GM23338 (cell line): ENCODE results near the gene TASP1. TPM values are rescaled to one million over a fixed set of nuclear protein-coding genes. Genes with fewer than 3 reads are reported as not detected.

Experiments
- ATAC-seq: fragments of 200-7000 bp; cut with Tn5 transposase; 3 replicates; pipeline ENCODE4 v1.9.1; 2020
- DNase-seq: peaks from one replicate; pipeline ENCODE4 v3.0.0-alpha.2; 2015; ENCODE audit warnings: low spot score
- H2AFZ ChIP-seq: fragments of 200-600 bp; sonication (generic); 2 replicates; pipeline ENCODE4 v1.8.0; 2016; ENCODE audit warnings: antibody characterized with exemption, mild to moderate bottlenecking, moderate library complexity
- H3F3A ChIP-seq: fragments of 200-600 bp; sonication (generic); replicated peaks from 2 replicates; pipeline ENCODE4 v1.8.0; 2017; ENCODE audit warnings: antibody characterized with exemption, mixed run types, low read depth
- H3K27ac ChIP-seq: fragments of 200-600 bp; sonication (generic); 2 replicates; pipeline ENCODE4 v1.6.1; 2016; ENCODE audit warnings: low read depth
- H3K27me3 ChIP-seq: fragments of 200-600 bp; sonication (generic); 2 replicates; pipeline ENCODE4 v1.8.0; 2016; ENCODE audit warnings: mild to moderate bottlenecking, mixed run types, moderate library complexity; ENCODE audit not compliant: insufficient read depth
- H3K36me3 ChIP-seq: fragments of 200-600 bp; sonication (generic); 2 replicates; pipeline ENCODE4 v1.8.0; 2016; ENCODE audit warnings: mild to moderate bottlenecking; ENCODE audit not compliant: insufficient read depth
- H3K4me1 ChIP-seq: fragments of 200-600 bp; sonication (generic); 2 replicates; pipeline ENCODE4 v1.8.0; 2016; ENCODE audit warnings: mild to moderate bottlenecking, moderate library complexity; ENCODE audit not compliant: insufficient read depth
- H3K4me2 ChIP-seq: fragments of 200-600 bp; sonication (generic); 2 replicates; pipeline ENCODE4 v1.7.1; 2017; ENCODE audit warnings: mixed run types
- H3K4me3 ChIP-seq: fragments of 200-600 bp; sonication (generic); 2 replicates; pipeline ENCODE4 v1.6.1; 2016; ENCODE audit warnings: mixed run types
- H3K79me2 ChIP-seq: fragments of 200-600 bp; sonication (generic); replicated peaks from 2 replicates; pipeline ENCODE4 v1.8.0; 2017; ENCODE audit warnings: mild to moderate bottlenecking; ENCODE audit not compliant: insufficient read depth
- H3K9me2 ChIP-seq: fragments of 200-600 bp; sonication (generic); 2 replicates; pipeline ENCODE4 v1.8.0; 2017; ENCODE audit not compliant: insufficient read depth
- H4K20me1 ChIP-seq: fragments of 200-600 bp; sonication (generic); replicated peaks from 2 replicates; pipeline ENCODE4 v1.8.0; 2017; ENCODE audit warnings: mild to moderate bottlenecking; ENCODE audit not compliant: insufficient read depth
- H3K27ac Mint-ChIP-seq: 2 replicates; pipeline ENCODE4 v1.8.0; 2020; ENCODE audit warnings: inconsistent platforms, mild to moderate bottlenecking, moderate library complexity, mixed read lengths
- H3K27me3 Mint-ChIP-seq: 3 replicates; pipeline ENCODE4 v1.8.0; 2022; ENCODE audit warnings: low read depth, mild to moderate bottlenecking, moderate library complexity, mixed read lengths, inconsistent platforms; ENCODE audit not compliant: insufficient read depth, poor library complexity
- H3K36me3 Mint-ChIP-seq: 3 replicates; pipeline ENCODE4 v1.8.0; 2021; ENCODE audit warnings: low read depth, mild to moderate bottlenecking, inconsistent platforms, moderate library complexity, mixed read lengths
- H3K4me1 Mint-ChIP-seq: 3 replicates; pipeline ENCODE4 v1.8.0; 2020; ENCODE audit warnings: mild to moderate bottlenecking, inconsistent platforms, mixed read lengths
- H3K4me3 Mint-ChIP-seq: 3 replicates; pipeline ENCODE4 v1.8.0; 2021; ENCODE audit warnings: moderate library complexity, mild to moderate bottlenecking, inconsistent platforms, mixed read lengths
- H3K9me3 Mint-ChIP-seq: 3 replicates; pipeline ENCODE4 v1.8.0; 2020; ENCODE audit warnings: moderate library complexity, mild to moderate bottlenecking, inconsistent platforms, mixed read lengths
- CREB1 ChIP-seq: fragments of 250-450 bp; sonication (Bioruptor Pico); IDR thresholded peaks from 2 replicates; pipeline ENCODE4 v1.5.0; 2020; ENCODE audit warnings: low read depth, mild to moderate bottlenecking, moderate library complexity
- EZH2 ChIP-seq: fragments of 200-600 bp; sonication (generic); IDR thresholded peaks from one replicate; pipeline ENCODE4 v1.8.0; 2017; ENCODE audit warnings: antibody characterized with exemption, mild to moderate bottlenecking, low read depth; ENCODE audit not compliant: unreplicated experiment
- EZH2phosphoT487 ChIP-seq: fragments of 200-600 bp; sonication (generic); IDR thresholded peaks from one replicate; pipeline ENCODE4 v1.8.1; 2018; ENCODE audit warnings: antibody characterized with exemption; ENCODE audit not compliant: unreplicated experiment
- JUNB ChIP-seq: IDR thresholded peaks from one replicate; pipeline ENCODE4 v1.6.1; 2016; ENCODE audit warnings: antibody characterized with exemption; ENCODE audit not compliant: unreplicated experiment
- NANOG ChIP-seq: IDR thresholded peaks from 2 replicates; pipeline ENCODE4 v1.6.1; 2016; ENCODE audit warnings: antibody characterized with exemption, borderline replicate concordance
- POLR2AphosphoS5 ChIP-seq: IDR thresholded peaks from 2 replicates; pipeline ENCODE4 v1.6.1; 2016; ENCODE audit warnings: antibody characterized with exemption, low read depth
- STAT1 ChIP-seq: IDR thresholded peaks from one replicate; pipeline ENCODE4 v1.6.1; 2016; ENCODE audit warnings: antibody characterized with exemption; ENCODE audit not compliant: unreplicated experiment
- ZNF114 ChIP-seq: fragments of 250-450 bp; sonication (Bioruptor Pico); IDR thresholded peaks from 2 replicates; pipeline ENCODE4 v1.5.0; 2020; ENCODE audit warnings: mild to moderate bottlenecking, moderate library complexity
- ZNF331 ChIP-seq: fragments of 250-450 bp; sonication (Bioruptor Pico); IDR thresholded peaks from 2 replicates; pipeline ENCODE4 v1.5.0; 2020; ENCODE audit warnings: low read depth, mild to moderate bottlenecking, moderate library complexity
- polyA plus RNA-seq: library from polyadenylated mRNA; unstranded; fragments of >200 nt; fragmentation: Nextera tagmentation; extraction: Ambion mirVana; gene quantifications from 2 replicates; pipeline ENCODE4 v1.2.1, GENCODE V29; 2016
- total RNA-seq: library from RNA; depleted of rRNA; stranded (reverse); fragments of >200 nt; shearing (Covaris generic); gene quantifications from 2 replicates; pipeline ENCODE4 v1.2.3, GENCODE V29; 2014
- TF ChIP-seq, protein P1 (sequence below): fragments of 250-450 bp; sonication (Bioruptor Pico); IDR thresholded peaks from 2 replicates; pipeline ENCODE4 v1.5.0; 2020; ENCODE audit warnings: mild to moderate bottlenecking, moderate library complexity
- TF ChIP-seq, protein P2 (sequence below), 2 experiments: fragments of 200-600 bp in 1 of 2; sonication (generic) in 1 of 2; conservative IDR thresholded peaks; 2 replicates each; pipeline versions ENCODE4 v1.5.1 to v1.6.1; 2016 to 2017; ENCODE audit warnings: antibody characterized with exemption in 2 of 2, low read depth in 2 of 2, mild to moderate bottlenecking in 2 of 2, moderate library complexity in 1 of 2
- TF ChIP-seq, protein P3 (sequence below): IDR thresholded peaks from one replicate; pipeline ENCODE4 v1.6.1; 2018; ENCODE audit warnings: antibody characterized with exemption; ENCODE audit not compliant: unreplicated experiment
- TF ChIP-seq, protein P4 (sequence below): IDR thresholded peaks from 2 replicates; pipeline ENCODE4 v1.6.1; 2016; ENCODE audit warnings: antibody characterized with exemption

The TASP1 gene
- total and polyA plus RNA-seq, 2 experiments from 2014 or later: 9.7 to 9.8 TPM

DNA sequence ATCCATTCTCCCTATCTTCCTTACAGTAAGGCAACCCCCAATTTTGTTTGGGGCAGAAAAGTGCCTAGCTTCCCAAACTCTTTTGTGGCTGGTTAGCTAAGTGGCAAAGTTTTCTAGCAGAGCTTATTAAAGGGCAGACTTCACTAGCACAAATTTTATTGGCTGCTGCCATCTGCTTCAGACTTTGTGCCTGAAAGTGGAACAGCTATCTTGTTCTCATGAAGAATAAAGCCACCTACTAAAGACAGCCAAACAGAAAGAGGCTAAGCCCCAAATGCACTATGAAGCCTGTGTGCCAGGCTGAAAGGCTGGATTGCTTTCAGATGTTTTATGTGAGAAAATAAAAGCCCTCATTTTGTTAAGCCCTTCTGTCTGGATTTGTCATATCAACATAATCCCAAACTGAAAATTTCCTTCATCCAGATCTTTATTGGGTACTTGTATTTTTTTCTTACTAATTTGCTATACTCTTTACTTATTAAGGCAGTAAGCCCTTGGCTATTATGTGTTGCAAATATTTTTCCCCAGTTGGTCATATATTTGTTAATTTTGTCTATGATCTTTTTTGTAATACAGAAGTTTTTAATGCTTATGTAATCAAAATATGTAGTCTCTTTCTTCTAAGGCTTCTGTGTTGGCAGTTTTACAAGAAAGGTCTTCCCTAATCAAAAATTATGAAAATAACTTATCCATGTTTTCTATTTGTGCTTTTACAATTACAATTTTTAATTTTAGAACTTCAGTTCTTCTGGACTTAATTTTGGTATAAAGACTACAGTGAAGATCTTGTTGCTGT, 191.1 kb downstream of the TASP1 start:
- H3K27me3 Mint-ChIP-seq: no peaks in the 10 kb centered on the region
- Histone ChIP-seq H2AFZ (no peak overlapping the region), H3K4me3 (no peak overlapping the region), H3K4me1 (no peaks in the 10 kb centered on the region), H3K4me2 (no peak overlapping the region), H3K27ac (no peak overlapping the region), H4K20me1 (no peaks in the 10 kb centered on the region; the same call in 1 of the 2 replicates), H3K79me2 (no peaks in the 10 kb centered on the region), H3F3A (no peaks in the 10 kb centered on the region), H3K27me3 (no peaks in the 10 kb centered on the region), H3K36me3 (no peaks in the 10 kb centered on the region), H3K9me2 (peaks cover 12% of the 10 kb centered on the region; the same call in 1 of the 2 replicates)
- 0 out of 3 replicates have a peak, but pooled peaks cover 2% of the 10 kb centered on the region for H3K36me3 Mint-ChIP-seq
- no peak for DNase-seq
- TF ChIP-seq CREB1 (CRISPR knock-in tag) (no peak), ZNF114 (CRISPR knock-in tag) (no peak), NANOG (no peak), STAT1 (no peak), EZH2phosphoT487 (no peak), JUNB (no peak), POLR2AphosphoS5 (no peak), EZH2 (no peak), ZNF331 (CRISPR knock-in tag) (no peak)
- TF ChIP-seq, protein P1, sequence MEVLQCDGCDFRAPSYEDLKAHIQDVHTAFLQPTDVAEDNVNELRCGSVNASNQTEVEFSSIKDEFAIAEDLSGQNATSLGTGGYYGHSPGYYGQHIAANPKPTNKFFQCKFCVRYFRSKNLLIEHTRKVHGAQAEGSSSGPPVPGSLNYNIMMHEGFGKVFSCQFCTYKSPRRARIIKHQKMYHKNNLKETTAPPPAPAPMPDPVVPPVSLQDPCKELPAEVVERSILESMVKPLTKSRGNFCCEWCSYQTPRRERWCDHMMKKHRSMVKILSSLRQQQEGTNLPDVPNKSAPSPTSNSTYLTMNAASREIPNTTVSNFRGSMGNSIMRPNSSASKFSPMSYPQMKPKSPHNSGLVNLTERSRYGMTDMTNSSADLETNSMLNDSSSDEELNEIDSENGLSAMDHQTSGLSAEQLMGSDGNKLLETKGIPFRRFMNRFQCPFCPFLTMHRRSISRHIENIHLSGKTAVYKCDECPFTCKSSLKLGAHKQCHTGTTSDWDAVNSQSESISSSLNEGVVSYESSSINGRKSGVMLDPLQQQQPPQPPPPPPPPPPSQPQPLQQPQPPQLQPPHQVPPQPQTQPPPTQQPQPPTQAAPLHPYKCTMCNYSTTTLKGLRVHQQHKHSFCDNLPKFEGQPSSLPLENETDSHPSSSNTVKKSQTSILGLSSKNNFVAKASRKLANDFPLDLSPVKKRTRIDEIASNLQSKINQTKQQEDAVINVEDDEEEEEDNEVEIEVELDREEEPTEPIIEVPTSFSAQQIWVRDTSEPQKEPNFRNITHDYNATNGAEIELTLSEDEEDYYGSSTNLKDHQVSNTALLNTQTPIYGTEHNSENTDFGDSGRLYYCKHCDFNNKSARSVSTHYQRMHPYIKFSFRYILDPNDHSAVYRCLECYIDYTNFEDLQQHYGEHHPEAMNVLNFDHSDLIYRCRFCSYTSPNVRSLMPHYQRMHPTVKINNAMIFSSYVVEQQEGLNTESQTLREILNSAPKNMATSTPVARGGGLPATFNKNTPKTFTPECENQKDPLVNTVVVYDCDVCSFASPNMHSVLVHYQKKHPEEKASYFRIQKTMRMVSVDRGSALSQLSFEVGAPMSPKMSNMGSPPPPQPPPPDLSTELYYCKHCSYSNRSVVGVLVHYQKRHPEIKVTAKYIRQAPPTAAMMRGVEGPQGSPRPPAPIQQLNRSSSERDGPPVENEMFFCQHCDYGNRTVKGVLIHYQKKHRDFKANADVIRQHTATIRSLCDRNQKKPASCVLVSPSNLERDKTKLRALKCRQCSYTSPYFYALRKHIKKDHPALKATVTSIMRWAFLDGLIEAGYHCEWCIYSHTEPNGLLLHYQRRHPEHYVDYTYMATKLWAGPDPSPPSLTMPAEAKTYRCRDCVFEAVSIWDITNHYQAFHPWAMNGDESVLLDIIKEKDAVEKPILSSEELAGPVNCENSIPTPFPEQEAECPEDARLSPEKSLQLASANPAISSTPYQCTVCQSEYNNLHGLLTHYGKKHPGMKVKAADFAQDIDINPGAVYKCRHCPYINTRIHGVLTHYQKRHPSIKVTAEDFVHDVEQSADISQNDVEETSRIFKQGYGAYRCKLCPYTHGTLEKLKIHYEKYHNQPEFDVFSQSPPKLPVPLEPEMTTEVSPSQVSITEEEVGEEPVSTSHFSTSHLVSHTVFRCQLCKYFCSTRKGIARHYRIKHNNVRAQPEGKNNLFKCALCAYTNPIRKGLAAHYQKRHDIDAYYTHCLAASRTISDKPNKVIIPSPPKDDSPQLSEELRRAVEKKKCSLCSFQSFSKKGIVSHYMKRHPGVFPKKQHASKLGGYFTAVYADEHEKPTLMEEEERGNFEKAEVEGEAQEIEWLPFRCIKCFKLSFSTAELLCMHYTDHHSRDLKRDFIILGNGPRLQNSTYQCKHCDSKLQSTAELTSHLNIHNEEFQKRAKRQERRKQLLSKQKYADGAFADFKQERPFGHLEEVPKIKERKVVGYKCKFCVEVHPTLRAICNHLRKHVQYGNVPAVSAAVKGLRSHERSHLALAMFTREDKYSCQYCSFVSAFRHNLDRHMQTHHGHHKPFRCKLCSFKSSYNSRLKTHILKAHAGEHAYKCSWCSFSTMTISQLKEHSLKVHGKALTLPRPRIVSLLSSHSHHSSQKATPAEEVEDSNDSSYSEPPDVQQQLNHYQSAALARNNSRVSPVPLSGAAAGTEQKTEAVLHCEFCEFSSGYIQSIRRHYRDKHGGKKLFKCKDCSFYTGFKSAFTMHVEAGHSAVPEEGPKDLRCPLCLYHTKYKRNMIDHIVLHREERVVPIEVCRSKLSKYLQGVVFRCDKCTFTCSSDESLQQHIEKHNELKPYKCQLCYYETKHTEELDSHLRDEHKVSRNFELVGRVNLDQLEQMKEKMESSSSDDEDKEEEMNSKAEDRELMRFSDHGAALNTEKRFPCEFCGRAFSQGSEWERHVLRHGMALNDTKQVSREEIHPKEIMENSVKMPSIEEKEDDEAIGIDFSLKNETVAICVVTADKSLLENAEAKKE: no peak
- TF ChIP-seq, protein P2, sequence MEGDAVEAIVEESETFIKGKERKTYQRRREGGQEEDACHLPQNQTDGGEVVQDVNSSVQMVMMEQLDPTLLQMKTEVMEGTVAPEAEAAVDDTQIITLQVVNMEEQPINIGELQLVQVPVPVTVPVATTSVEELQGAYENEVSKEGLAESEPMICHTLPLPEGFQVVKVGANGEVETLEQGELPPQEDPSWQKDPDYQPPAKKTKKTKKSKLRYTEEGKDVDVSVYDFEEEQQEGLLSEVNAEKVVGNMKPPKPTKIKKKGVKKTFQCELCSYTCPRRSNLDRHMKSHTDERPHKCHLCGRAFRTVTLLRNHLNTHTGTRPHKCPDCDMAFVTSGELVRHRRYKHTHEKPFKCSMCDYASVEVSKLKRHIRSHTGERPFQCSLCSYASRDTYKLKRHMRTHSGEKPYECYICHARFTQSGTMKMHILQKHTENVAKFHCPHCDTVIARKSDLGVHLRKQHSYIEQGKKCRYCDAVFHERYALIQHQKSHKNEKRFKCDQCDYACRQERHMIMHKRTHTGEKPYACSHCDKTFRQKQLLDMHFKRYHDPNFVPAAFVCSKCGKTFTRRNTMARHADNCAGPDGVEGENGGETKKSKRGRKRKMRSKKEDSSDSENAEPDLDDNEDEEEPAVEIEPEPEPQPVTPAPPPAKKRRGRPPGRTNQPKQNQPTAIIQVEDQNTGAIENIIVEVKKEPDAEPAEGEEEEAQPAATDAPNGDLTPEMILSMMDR (conservative IDR thresholded peaks at IDR 0.05; ENCODE audit: low read depth in 2 of 2): no peak
- TF ChIP-seq, protein P3, sequence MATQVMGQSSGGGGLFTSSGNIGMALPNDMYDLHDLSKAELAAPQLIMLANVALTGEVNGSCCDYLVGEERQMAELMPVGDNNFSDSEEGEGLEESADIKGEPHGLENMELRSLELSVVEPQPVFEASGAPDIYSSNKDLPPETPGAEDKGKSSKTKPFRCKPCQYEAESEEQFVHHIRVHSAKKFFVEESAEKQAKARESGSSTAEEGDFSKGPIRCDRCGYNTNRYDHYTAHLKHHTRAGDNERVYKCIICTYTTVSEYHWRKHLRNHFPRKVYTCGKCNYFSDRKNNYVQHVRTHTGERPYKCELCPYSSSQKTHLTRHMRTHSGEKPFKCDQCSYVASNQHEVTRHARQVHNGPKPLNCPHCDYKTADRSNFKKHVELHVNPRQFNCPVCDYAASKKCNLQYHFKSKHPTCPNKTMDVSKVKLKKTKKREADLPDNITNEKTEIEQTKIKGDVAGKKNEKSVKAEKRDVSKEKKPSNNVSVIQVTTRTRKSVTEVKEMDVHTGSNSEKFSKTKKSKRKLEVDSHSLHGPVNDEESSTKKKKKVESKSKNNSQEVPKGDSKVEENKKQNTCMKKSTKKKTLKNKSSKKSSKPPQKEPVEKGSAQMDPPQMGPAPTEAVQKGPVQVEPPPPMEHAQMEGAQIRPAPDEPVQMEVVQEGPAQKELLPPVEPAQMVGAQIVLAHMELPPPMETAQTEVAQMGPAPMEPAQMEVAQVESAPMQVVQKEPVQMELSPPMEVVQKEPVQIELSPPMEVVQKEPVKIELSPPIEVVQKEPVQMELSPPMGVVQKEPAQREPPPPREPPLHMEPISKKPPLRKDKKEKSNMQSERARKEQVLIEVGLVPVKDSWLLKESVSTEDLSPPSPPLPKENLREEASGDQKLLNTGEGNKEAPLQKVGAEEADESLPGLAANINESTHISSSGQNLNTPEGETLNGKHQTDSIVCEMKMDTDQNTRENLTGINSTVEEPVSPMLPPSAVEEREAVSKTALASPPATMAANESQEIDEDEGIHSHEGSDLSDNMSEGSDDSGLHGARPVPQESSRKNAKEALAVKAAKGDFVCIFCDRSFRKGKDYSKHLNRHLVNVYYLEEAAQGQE: no peak
- TF ChIP-seq, protein P4, sequence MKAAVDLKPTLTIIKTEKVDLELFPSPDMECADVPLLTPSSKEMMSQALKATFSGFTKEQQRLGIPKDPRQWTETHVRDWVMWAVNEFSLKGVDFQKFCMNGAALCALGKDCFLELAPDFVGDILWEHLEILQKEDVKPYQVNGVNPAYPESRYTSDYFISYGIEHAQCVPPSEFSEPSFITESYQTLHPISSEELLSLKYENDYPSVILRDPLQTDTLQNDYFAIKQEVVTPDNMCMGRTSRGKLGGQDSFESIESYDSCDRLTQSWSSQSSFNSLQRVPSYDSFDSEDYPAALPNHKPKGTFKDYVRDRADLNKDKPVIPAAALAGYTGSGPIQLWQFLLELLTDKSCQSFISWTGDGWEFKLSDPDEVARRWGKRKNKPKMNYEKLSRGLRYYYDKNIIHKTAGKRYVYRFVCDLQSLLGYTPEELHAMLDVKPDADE: no peak
- no peaks in the 10 kb centered on the region for H3K9me3 Mint-ChIP-seq
- no peak overlapping the region for H3K27ac Mint-ChIP-seq
- no peak overlapping the region for H3K4me3 Mint-ChIP-seq
- no peak for ATAC-seq
- H3K4me1 Mint-ChIP-seq: no peaks in the 10 kb centered on the region
